Astrocyte (in vitro differentiated cells and primary cell): Measurements from ENCODE around the gene S1PR3.

Source experiments
- CTCF ChIP-seq: IDR thresholded peaks from 2 replicates; pipeline ENCODE4 v1.5.1; 2011; ENCODE audit warnings: low read depth, mild to moderate bottlenecking, inconsistent platforms, low read length, moderate library complexity; ENCODE audit not compliant: insufficient read depth
- EZH2 ChIP-seq: IDR thresholded peaks from 2 replicates; pipeline ENCODE4 v1.6.1; 2012; ENCODE audit warnings: mild to moderate bottlenecking, low read length, inconsistent platforms; ENCODE audit not compliant: insufficient read depth

DNA sequence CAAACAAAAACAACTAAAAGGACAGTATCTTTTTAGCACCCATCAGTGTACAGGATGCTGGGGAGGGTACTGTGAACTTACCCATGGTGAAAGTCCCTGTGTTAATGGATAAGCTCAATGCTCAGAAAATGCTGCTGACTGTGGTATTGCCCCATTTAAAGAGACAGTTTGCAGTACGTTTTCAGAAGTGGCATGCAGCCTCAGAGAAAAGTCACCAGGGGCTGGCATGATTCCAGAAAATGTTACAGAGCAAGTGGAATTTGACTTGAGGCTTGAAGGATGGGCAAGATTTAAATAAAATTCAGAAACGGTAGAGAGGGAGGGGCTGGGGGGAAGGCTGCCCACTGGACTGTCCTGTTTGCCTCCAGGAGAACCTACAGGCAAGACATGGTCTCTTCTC is 7.2 kb downstream of the S1PR3 start:
- TF ChIP-seq CTCF (no peak), EZH2 (no peak)
